SK-N-SH treated with all-trans-retinoic acid at 6 μM for 48 hours (cell line): ENCODE results near the gene RNF135.

Experiments used
- ATAC-seq: fragments of 200-7000 bp; cut with Tn5 transposase; 3 replicates; pipeline ENCODE4 v1.9.1; 2020; ENCODE audit warnings: mild to moderate bottlenecking, moderate library complexity
- ARNTL ChIP-seq: fragments of 450-650 bp; formaldehyde crosslinking; IDR thresholded peaks from 2 replicates; pipeline ENCODE4 v1.5.0; 2020; ENCODE audit warnings: low read depth, mild to moderate bottlenecking, moderate library complexity, borderline replicate concordance
- BACH2 ChIP-seq: fragments of 250-450 bp; sonication (Bioruptor Pico); IDR thresholded peaks from 2 replicates; pipeline ENCODE4 v1.9.0; 2021; ENCODE audit warnings: mild to moderate bottlenecking, borderline replicate concordance
- CREB5 ChIP-seq: fragments of 250-450 bp; sonication (Bioruptor Pico); IDR thresholded peaks from 2 replicates; pipeline ENCODE4 v1.5.1; 2020; ENCODE audit warnings: low read depth, mild to moderate bottlenecking, moderate library complexity
- CSDC2 ChIP-seq: fragments of 250-450 bp; sonication (Bioruptor Pico); IDR thresholded peaks from 2 replicates; pipeline ENCODE4 v1.5.0; 2020; ENCODE audit warnings: mild to moderate bottlenecking, moderate library complexity
- CSRNP3 ChIP-seq: fragments of 250-450 bp; sonication (Bioruptor Pico); IDR thresholded peaks from 2 replicates; pipeline ENCODE4 v1.5.1; 2021; ENCODE audit warnings: mild to moderate bottlenecking, moderate library complexity
- GLIS3 ChIP-seq: fragments of 250-450 bp; sonication (Bioruptor Pico); IDR thresholded peaks from 2 replicates; pipeline ENCODE4 v1.5.0; 2020; ENCODE audit warnings: mild to moderate bottlenecking, moderate library complexity
- OSR1 ChIP-seq: fragments of 250-450 bp; sonication (Bioruptor Pico); IDR thresholded peaks from 2 replicates; pipeline ENCODE4 v1.8.0; 2022; ENCODE audit warnings: moderate library complexity, mild to moderate bottlenecking, inconsistent platforms
- PATZ1 ChIP-seq: fragments of 250-450 bp; sonication (Bioruptor Pico); IDR thresholded peaks from 2 replicates; pipeline ENCODE4 v1.8.0; 2020; ENCODE audit warnings: mild to moderate bottlenecking, moderate library complexity, borderline replicate concordance
- POU6F1 ChIP-seq: fragments of 250-450 bp; sonication (Bioruptor Pico); IDR thresholded peaks from 2 replicates; pipeline ENCODE4 v1.8.0; 2021; ENCODE audit warnings: low read depth, mild to moderate bottlenecking, moderate library complexity, borderline replicate concordance
- PPARA ChIP-seq: fragments of 250-450 bp; sonication (Bioruptor Pico); IDR thresholded peaks from 2 replicates; pipeline ENCODE4 v1.5.0; 2020; ENCODE audit warnings: mild to moderate bottlenecking, borderline replicate concordance
- RARB ChIP-seq: fragments of 250-450 bp; sonication (Bioruptor Pico); IDR thresholded peaks from 2 replicates; pipeline ENCODE4 v1.8.0; 2021; ENCODE audit warnings: mild to moderate bottlenecking, moderate library complexity
- SNAI2 ChIP-seq: fragments of 250-450 bp; sonication (Bioruptor Pico); IDR thresholded peaks from 2 replicates; pipeline ENCODE4 v1.5.0; 2020; ENCODE audit warnings: mild to moderate bottlenecking, moderate library complexity
- TCF4 ChIP-seq: fragments of 250-450 bp; sonication (Bioruptor Pico); IDR thresholded peaks from 2 replicates; pipeline ENCODE4 v1.8.0; 2021; ENCODE audit warnings: mild to moderate bottlenecking, moderate library complexity, borderline replicate concordance
- TOX ChIP-seq: fragments of 250-450 bp; sonication (Bioruptor Pico); IDR thresholded peaks from 2 replicates; pipeline ENCODE4 v1.8.0; 2021; ENCODE audit warnings: mild to moderate bottlenecking, moderate library complexity, borderline replicate concordance
- TSHZ2 ChIP-seq: fragments of 250-450 bp; sonication (Bioruptor Pico); IDR thresholded peaks from 2 replicates; pipeline ENCODE4 v1.5.0; 2020; ENCODE audit warnings: mild to moderate bottlenecking, moderate library complexity
- ZC3H10 ChIP-seq: fragments of 250-450 bp; sonication (Bioruptor Pico); IDR thresholded peaks from 2 replicates; pipeline ENCODE4 v1.5.1; 2021; ENCODE audit warnings: mild to moderate bottlenecking, moderate library complexity
- ZFP3 ChIP-seq: fragments of 250-450 bp; sonication (Bioruptor Pico); IDR thresholded peaks from 2 replicates; pipeline ENCODE4 v1.5.0; 2020; ENCODE audit warnings: mild to moderate bottlenecking, moderate library complexity
- ZNF565 ChIP-seq: fragments of 450-650 bp; formaldehyde crosslinking; conservative IDR thresholded peaks from 2 replicates; pipeline ENCODE4 v1.5.0; 2020; ENCODE audit warnings: low read depth, mild to moderate bottlenecking, moderate library complexity
- ZNF70 ChIP-seq: fragments of 450-650 bp; formaldehyde crosslinking; IDR thresholded peaks from 2 replicates; pipeline ENCODE4 v1.5.0; 2020; ENCODE audit warnings: mild to moderate bottlenecking, moderate library complexity
- ZNF8 ChIP-seq: fragments of 450-650 bp; formaldehyde crosslinking; IDR thresholded peaks from 2 replicates; pipeline ENCODE4 v1.5.0; 2020; ENCODE audit warnings: mild to moderate bottlenecking, moderate library complexity

The RNF135 gene

GRCh38 chr17:30981531-30982519 lies 11.0 kb downstream of the RNF135 start:
- TF ChIP-seq TOX (CRISPR knock-in tag) (no peak), ZC3H10 (CRISPR knock-in tag) (no peak), GLIS3 (CRISPR knock-in tag) (no peak), ZNF8 (CRISPR knock-in tag) (no peak), PPARA (CRISPR knock-in tag) (no peak), ZNF70 (no peak), ZNF565 (CRISPR knock-in tag) (no peak), CSDC2 (CRISPR knock-in tag) (no peak)
- no peak for ATAC-seq

- ATAC-seq, result no peak
- TF ChIP-seq RARB (CRISPR knock-in tag) (no peak), PPARA (CRISPR knock-in tag) (no peak), BACH2 (CRISPR knock-in tag) (no peak), CSDC2 (CRISPR knock-in tag) (no peak), SNAI2 (no peak), TCF4 (CRISPR knock-in tag) (no peak), ZNF565 (CRISPR knock-in tag) (no peak), PATZ1 (CRISPR knock-in tag) (no peak)
These were observed 12.0 kb downstream of the RNF135 start for GRCh38 chr17:30982855-30983254.

GRCh38 chr17:30990458-30990857 lies 19.6 kb downstream of the RNF135 start:
- TF ChIP-seq OSR1 (no peak), CSRNP3 (no peak), PPARA (CRISPR knock-in tag) (no peak), ZFP3 (CRISPR knock-in tag) (no peak), CREB5 (CRISPR knock-in tag) (no peak), ZNF8 (CRISPR knock-in tag) (no peak), PATZ1 (CRISPR knock-in tag) (no peak), CSDC2 (CRISPR knock-in tag) (no peak), ZNF565 (CRISPR knock-in tag) (no peak), POU6F1 (CRISPR knock-in tag) (no peak), RARB (CRISPR knock-in tag) (no peak), TSHZ2 (CRISPR knock-in tag) (no peak), ARNTL (CRISPR knock-in tag) (no peak), BACH2 (CRISPR knock-in tag) (no peak), ZNF70 (no peak)
- TF ChIP-seq, all 23 proteins: peak for 0
- ATAC-seq, result no peak
